Stimulated activated CD8-positive, alpha-beta memory T cell treated with anti-CD3 and anti-CD28 coated beads, Interleukin-12 subunit alpha, Interleukin-12 subunit beta, amount 100 ng/mL, for 4 hours (primary cell): ENCODE results near the gene SYPL1.
A peak's percentile ranks its signal among the peaks of the same experiment; 100 is the strongest.

Experiments
- DNase-seq: peaks from one replicate; pipeline ENCODE4 v3.0.0-alpha.2; 2020; ENCODE audit warnings: low read depth

The SYPL1 gene

DNA sequence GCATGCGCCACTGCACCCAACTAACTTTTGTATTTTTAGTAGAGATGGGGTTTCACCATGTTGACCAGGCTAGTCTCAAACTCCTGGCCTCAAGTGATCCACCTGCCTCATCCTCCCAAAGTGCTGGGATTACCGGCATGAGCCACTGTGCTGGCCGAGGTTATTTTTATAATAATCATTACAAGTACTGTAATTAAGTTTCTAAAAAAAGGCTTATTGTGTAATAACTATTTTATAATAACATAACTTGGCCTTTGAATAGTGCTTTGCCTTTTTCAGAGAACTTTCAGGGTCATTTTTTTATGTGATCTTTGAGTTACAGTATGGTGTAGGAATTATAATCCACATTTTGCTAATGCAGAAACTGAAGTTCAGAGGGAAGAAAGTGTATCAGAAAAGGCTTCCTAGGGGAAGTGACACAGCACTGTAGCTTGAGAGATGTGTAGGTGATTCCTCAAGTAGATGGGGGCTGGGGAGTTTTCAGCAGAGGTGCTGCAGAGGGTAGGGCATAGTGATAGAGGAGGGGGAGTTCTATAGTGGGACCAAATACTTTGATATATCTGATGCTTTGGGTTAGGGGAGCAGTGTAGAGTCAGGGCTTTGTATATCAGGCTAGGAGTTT is 9.2 kb upstream of the SYPL1 start:
- no peak for DNase-seq

DNA sequence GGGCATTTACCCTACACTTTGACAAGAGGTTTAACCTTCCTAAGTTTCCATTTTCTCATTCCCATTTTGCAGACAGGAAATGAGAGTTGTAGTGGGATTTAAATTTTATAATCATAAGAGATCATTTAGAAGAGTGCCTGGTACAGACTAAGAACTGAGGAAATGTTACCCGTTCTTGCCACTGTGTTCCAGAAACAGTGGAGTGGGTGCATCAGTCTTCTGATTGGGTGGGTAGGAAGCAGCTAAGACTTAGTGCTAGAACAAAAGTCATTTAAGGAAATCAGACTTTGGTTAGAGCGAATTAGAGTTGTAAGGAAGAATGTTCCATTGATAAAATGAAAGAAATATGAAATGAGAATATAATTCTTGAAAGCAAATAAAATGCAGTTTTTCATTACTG is 8.4 kb upstream of the SYPL1 start:
- DNase-seq: no peak

DNA sequence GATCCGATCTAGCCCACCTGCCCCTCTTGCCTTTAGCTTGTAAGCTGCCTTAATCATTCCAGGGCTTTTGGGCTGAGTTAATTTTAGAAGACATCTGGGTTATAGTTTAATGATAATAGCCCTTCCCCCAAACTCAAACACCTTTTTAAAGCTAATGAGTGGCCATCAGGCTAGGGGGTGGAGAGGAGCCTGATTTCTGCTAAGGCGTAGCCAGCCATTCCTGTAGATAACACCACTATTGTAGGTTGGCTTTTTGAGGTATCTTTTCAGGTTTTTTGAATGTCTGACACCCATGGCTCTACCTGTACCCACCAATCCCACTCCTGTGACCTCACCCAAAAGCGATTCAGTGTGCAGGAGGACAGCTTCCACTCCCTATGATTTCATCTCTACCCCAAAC is 7.6 kb upstream of the SYPL1 start:
- no peak for DNase-seq

DNA sequence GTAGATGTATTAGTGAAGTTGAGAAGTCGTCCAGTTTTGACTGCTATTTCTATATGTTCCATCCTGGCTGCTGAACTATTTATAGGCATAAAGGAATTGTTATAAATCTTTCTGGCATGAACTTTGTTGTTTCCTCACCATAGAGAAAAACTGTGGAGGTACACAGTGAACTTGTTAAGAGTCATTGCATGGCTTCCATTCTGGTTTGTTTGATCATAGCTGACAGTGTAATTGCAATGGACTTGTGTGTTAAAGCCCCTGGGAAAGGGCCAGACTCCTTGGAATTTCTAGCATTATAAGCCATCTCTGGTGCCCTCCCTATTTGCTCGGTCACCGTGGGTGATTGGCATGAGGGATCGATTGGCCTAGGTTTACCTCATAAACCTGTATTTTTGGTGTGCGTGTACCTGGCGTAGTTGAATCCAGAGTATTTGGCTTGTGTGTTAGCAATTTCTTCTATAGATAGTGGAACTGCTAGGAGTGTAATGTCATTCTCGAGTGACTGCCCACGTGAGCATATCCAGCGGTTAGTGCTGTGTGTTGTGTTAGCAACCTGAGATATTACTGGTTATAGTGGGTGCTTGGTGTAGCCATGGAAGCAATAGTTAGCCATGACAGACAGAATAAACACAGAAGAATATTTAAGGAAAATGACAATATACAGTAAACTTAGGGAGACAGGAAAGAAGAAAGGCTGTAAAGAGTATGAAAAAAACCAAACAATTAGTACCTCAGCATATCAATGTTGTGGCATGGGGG is 5.9 kb upstream of the SYPL1 start:
- no peak for DNase-seq

DNA sequence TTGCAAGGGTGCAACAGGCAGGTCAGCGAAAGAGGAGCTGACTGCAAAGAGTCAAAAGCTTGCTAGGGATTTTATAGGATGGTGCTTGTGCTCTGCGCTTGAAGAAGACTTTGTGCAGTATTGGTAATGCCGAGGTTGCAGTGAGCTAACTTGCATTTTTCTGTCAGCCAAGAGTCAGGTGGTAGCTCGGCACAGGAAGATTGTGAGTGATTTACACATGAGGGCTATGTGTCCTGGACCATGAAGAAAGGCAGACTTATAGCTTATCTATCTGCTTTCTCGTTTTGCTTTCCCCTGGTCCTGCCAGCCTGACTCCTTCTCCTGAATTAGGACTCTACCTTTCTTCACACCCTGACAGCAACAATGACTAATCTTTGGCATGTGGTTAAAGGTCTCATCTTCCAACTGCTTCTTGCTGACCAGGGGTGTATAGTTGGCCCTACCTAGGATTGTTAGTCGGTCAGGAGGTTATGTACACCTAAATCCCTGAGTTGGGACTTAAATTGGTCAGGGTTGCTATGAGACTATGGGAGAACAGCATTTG is 4.1 kb upstream of the SYPL1 start:
- DNase-seq: no peak

DNA sequence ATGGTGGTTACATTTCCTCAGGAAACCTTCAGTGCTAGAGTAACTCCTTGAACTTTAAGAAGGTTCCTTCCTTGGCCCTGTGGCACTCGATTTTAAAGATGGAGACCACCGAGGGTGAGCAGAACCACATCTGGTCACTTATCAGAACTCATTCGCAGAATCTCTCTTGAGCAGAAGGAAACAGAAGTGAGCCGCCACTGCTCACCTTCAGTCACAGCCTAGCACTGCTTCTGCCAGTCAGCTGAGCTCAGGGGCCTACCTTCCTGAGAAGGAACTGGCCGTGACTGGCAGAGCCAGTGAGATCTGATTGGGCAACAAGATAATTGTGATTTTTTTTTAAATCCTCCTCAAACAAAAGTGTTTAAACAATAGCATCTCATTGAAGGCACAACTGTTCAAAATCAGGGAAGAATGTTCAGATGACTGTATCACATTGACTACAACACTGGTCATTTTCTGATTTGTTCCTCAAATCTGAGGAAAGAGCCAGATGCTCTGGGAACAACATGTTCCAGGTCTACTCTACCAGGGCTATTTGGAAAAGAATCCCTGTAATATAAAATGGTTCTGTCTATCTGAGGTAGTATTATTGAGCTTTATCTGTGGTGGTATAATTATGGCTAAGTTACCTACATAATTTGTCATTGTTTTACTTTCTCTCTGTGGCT is 2.7 kb upstream of the SYPL1 start:
- no peak for DNase-seq

DNA sequence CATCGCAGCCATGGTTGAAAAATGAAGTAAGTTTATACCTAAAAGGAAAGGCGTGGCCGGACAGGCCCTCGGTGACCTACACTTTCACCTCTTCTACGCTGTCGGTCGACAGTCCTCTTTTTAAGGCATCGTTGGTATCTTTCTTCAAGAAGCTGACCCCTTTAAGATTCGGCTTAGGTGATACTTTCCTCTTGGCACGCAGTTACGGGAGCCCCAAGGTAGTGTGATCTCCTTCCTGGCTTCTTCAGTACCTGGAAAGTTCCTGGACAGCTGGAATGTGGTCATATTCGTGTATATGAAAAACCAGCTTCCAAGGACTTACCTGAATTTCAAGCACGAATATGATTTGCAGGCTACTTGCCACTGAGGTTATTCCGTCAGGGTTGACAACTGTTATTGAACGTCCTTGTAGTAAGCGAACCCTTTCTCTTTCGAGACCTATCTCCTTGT is 885 bp upstream of the SYPL1 start:
- DNase-seq: no peak

DNA sequence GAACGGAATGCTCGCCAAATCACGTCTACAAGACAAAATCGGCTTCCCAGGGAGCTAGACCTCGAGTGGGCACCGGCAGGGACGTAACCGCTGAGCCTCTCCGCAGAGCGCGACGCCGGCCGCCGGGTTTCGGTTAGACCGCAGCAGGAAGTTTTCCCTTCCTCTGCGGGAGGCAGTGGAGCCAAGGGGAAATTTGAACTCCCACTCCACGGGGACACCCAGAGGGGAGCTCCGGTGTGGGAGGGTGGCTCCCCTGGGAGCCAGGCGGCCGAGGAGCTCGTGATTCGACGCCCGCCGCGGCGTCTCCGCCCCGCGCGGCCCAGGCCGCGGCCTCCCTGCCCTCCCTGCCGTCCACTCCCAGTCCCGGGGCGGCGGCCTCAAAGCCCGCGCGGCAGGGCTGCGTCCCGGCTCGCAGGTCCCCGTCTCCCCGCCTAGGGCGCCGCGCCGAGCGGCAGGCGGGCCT is 426 bp downstream of the SYPL1 start:
- DNase-seq: peak; percentile 37

DNA sequence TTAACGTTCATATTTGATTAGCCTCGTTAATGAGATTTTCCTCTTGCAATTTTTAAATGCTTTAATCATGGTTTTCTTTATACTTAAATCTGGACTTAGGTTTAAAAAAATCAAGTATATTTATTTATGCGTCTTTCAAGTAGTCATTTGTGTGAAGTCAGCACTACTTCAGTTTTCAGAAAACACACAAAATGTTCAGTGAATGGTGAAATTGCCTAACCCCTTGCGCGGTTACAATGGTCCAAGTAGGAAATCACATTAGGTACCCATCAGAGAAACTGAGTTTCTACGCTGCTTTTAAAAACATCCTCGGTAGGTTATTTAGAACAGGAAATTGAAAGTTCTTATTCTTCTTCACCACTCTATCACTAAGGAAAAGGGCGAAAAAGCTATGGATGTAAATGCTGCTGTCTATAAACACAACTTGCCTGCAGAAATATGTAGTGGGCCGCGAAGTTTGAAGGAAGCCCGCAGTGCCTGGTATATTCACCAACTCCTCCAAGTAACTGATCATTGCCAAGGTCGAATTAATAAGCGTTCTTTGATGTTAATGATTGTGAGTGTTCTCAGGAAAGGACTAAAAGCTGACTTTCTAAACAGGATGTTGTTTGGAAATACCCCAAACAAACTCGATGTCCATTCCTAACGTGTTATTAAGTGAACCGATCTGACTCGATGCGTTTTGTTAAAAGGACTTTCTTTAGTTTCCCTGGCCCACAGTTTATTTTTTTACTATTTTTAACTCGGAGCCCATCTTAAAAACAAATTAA is 1.0 kb downstream of the SYPL1 start:
- no peak for DNase-seq

DNA sequence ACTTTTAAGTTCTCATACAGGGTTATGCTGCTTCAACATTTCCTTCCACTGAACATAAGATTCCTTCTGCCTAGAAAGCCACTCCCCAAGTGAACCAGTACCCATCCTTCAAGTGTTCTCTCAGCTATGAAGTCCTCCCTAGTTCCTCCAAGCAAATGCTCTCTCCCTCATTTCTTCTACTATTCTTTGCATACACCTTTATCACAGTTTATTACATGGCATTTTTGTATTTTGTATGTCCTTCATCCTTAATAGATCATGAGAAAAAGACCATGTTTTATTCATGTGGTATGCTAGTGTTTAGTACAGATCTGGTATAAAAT is 1.9 kb downstream of the SYPL1 start:
- no peak for DNase-seq

DNA sequence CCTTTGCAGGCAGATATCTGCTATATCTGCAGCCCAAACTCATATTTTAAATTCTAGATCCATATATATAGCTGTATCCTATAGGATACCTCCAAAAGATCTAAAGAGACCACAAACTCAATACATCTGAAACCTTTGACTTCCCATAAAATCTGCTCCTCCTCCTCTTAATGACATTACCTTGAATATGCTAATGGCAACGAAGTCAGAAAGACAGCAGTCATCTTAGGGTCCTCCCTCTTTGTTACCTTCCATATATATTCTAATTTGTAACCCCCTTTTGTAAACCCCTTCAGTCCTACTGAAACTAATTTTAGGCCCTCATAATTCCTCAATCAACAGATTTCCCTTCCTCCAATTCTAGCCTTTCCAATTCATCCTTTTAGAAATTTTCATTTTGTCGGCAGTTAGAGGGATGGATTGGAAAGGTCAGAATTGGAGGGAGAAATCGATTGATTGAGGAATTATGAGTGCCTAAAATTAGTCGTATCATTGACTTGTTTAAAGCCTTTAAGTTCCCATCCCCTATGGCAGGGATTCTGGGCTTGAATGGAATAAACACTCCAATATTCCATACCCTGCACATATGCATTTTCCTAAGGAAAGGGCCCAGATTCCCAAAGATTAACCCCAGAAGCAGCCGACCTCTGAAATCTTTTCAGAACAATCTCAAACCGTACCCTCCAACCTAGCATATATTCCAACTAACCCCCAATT is 2.4 kb downstream of the SYPL1 start:
- DNase-seq: no peak

DNA sequence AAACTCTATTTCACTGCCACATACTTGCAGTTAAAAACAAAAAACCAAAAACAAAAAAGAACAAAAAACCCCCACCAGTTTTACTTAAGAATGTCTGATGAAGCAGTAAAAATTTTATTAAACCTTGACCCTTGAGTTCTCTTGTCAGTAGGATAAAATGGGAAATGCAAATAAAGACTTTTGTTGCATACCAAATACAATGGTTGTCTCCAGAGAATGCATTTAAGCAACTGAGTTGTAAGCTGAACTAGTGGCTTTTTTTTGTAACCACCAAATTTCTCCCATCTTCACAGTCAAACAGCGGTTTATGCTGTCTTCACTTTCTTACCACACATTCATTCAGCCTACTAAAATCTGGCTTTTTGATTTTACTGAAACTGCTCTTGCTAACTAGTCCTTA is 3.1 kb downstream of the SYPL1 start:
- no peak for DNase-seq

DNA sequence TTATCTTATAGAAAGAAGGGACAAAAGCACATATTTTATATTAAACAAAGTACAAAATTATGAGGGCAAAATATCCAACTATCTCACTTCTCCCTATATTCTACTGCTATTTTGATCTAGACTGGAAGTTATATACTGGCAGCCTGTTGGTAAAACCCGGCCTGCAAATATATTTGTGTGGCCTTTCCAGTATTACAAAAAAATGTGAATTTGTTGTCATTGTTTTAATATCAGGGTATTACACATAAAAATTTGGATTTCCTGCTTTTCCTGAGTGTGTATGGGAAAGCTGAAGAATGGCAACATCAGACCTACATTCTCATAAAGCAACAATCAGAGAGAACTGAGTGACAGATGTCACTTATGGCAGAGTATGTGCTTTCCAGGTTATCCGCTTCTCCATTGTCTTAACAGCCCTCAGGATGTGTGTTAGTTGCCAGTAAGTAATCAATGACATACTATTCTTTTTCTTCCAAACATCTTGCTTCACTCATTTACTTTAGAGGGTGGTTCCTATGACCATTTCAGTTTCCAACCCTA is 7.3 kb downstream of the SYPL1 start:
- no peak for DNase-seq

DNA sequence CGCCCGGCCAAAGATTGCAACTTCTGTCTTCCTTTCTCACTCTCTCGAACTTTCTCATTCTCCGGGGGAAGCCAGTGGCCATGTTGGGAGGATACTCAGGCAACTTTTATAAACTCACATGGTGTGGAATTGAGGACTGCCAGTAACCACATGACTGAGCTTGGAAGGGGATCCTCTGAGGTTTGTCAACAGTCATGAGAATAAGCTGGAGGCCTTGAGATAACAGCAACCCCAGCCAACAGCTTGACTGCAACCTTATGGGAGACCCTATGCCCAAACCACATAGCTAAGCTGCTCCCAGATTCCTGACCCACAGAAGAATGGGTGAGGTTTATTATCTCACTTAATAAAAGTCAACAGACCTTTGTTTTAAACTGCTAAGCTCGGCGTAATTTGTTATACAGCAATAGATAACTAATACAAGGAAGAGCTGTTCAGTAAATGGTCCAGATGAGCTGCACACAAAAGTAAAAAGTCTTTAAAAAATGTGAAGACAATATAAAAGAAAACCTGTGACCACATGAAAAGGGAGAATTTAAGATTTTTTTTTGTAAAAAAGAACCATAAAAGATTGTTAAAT is 9.6 kb downstream of the SYPL1 start:
- no peak for DNase-seq

DNA sequence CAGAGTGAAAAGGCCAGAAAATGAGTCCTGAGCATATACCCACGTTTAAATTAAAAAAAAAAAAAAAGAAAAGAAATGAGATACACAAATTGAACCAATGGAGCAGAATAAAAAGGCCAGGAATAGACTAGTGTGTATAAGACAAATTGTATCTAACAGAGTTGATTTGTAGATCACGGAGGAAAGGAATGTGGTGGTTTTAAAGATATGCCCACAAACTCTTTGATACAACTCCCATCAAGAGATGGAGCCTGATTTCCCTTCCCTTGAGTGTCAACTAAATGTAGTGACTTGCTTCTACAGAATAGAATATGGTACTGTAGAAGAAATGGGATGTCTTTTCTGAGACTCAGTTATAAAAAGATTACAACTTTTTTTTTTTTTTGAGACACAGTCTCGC is 10.4 kb downstream of the SYPL1 start:
- no peak for DNase-seq

DNA sequence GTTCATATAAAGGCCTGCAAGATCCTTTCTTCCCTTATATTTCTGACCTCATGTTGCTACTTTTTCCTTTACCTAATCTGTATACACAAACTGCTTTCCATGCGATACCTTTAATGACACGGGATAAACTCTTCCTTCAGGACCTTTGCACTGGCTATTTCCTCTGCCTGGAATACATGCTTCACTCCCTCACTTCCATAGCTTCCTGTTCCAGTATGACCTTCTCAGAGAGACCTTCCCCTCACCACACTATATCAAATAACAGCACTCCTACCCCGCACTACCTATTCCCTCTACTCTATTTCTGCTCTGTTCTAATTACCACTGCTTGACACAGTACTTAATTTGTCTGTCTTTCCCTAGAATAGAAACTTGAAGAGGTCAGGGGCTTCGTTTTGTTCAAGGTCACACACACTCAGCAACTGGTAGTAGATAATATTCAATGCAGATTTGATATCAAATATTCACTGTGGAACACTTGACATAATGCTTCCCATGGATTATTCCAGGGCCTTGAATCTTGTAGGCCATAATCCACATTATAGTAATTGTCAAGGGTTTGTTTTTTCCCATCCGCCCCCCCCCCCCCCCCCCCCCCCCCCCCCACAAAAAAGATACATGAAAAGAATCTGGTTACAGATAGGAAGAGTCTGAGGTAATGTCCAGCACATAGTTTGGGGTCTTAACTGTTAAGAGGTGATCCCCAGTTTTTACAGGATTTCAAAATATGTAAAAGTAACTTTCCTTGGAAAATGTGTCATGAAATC is 11.1 kb downstream of the SYPL1 start:
- DNase-seq: no peak

DNA sequence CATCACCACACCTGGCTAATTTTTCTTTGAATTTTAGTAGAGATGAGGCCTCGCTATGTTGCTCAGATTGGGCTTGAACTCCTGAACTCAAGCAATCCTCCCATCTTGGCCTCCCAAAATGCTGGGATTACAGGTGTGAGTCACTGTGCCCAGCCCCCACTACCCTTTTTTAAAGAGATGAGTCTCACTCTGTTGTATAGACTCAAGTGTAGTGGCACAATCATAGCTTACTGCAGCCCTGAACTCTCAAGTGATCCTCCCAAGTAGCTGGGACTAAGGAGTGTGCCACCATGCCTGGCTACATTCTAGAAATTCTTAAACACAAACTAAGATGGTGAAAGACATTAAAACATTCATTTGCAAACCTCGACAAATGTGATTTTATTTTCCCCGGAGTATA is 12.6 kb downstream of the SYPL1 start:
- no peak for DNase-seq

DNA sequence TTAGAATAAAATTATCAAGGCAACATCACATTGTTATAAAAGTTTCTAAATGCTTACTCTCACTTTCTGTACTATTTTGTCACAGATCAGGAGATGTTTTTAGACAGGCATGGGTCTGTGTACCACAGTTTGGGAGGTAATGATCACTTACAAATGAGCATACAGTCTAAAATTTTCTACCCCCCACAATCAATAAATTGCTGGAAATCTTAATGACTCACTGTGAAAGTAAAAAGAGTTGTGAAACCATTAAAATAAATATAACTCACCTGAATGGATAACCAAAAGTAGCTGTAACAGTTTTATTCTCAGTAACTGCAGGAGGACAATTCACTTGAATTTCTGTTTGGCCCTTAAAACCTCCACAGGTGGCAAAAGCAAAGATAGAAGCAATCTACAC is 13.2 kb downstream of the SYPL1 start:
- DNase-seq: no peak

DNA sequence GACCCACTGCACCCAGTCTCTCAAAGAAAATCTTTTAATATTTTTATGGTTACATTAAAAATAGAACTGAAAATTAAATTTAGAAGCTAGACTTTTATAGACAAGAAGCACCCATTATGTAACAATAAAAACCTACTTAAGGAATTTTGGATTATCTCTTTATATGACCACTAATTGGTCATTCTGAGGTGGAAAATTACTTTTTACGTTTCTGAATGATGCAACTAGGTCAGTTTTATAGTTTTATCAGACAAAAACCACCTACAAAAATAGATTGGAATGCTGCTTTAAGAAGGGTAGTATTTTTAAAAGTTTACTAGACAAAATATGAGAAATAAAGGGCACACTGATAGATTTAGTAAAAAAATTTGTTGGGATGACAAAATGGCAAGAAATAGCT is 16.5 kb downstream of the SYPL1 start:
- no peak for DNase-seq

DNA sequence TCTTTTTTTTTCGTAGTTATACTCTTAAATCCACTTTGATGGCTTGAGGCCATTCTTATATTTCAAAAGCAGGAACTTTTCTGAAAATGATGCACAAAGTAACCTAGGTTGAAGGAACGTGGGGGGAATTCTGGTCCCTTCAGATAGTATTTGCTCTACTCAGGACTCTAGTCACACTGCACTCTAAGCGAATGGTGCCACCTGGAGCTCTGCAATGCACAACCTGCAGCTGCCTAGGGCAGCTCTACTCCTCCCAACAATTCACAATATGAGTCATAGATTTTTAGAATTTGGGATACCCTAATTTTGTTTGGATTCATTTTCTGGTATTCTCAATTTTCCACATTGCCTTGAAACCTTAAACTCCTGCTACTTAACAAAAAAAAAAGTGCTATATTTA is 17.3 kb downstream of the SYPL1 start:
- DNase-seq: no peak
